Glutamatergic neuron (in vitro differentiated cells): ENCODE data around the gene SIRPA. TPM values are rescaled to one million over a fixed set of nuclear protein-coding genes. Genes with fewer than 3 reads are reported as not detected.
A peak's percentile ranks its signal among the peaks of the same experiment; 100 is the strongest.

Source experiments
- DNase-seq: peaks from one replicate; pipeline ENCODE4 v3.0.0; 2022
- H3K27ac Mint-ChIP-seq: one replicate; pipeline ENCODE4 v1.8.0; 2020; ENCODE audit warnings: mild to moderate bottlenecking, mixed read lengths, inconsistent platforms; ENCODE audit not compliant: unreplicated experiment
- H3K27me3 Mint-ChIP-seq: one replicate; pipeline ENCODE4 v1.8.0; 2020; ENCODE audit warnings: mild to moderate bottlenecking, moderate library complexity, mixed read lengths, inconsistent platforms; ENCODE audit not compliant: unreplicated experiment
- H3K36me3 Mint-ChIP-seq: one replicate; pipeline ENCODE4 v1.8.0; 2020; ENCODE audit warnings: mild to moderate bottlenecking, mixed read lengths, inconsistent platforms; ENCODE audit not compliant: unreplicated experiment
- H3K4me1 Mint-ChIP-seq: one replicate; pipeline ENCODE4 v1.8.0; 2020; ENCODE audit warnings: mild to moderate bottlenecking, low read depth, mixed read lengths, inconsistent platforms; ENCODE audit not compliant: unreplicated experiment
- H3K4me3 Mint-ChIP-seq: one replicate; pipeline ENCODE4 v1.8.0; 2020; ENCODE audit warnings: mild to moderate bottlenecking, mixed read lengths, inconsistent platforms; ENCODE audit not compliant: unreplicated experiment
- H3K9me3 Mint-ChIP-seq: one replicate; pipeline ENCODE4 v1.8.0; 2020; ENCODE audit warnings: mild to moderate bottlenecking, moderate library complexity, mixed read lengths, inconsistent platforms; ENCODE audit not compliant: unreplicated experiment
- CTCF ChIP-seq: fragments of 200-600 bp; sonication (generic); IDR thresholded peaks from one replicate; pipeline ENCODE4 v1.5.0; 2021; ENCODE audit not compliant: partially characterized antibody, unreplicated experiment
- total RNA-seq: library from RNA; stranded (reverse); fragmentation: NEBNext Ultra II Directional; extraction: Animal tissue kit (Norgen Biotek cat#: 25700); gene quantifications from one replicate; pipeline ENCODE4 v1.2.1, GENCODE V29; 2021; ENCODE audit not compliant: unreplicated experiment

Gene SIRPA
- total RNA-seq, 1 donor from 2014 or later, result 0.34 TPM

- Mint-ChIP-seq H3K27me3 (peaks cover 13% of the 10 kb centered on the region), H3K36me3 (no peaks in the 10 kb centered on the region), H3K4me3 (peak overlapping the region; percentile 83), H3K27ac (no peak overlapping the region), H3K9me3 (peaks cover 1% of the 10 kb centered on the region), H3K4me1 (peaks cover 18% of the 10 kb centered on the region)
- TF ChIP-seq CTCF, result no peak
- DNase-seq, result peak; percentile 52
These were observed 51.7 kb downstream of the SIRPA start for GRCh38 chr20:1946762-1947534.

GRCh38 chr20:1947535-1947846, 52.3 kb downstream of the SIRPA start:
- DNase-seq, result no peak
- peaks cover 13% of the 10 kb centered on the region for H3K27me3 Mint-ChIP-seq
- peaks cover 1% of the 10 kb centered on the region for H3K9me3 Mint-ChIP-seq
- no peaks in the 10 kb centered on the region for H3K36me3 Mint-ChIP-seq
- peak overlapping the region; percentile 25 for H3K27ac Mint-ChIP-seq
- TF ChIP-seq CTCF, result no peak
- peaks cover 18% of the 10 kb centered on the region for H3K4me1 Mint-ChIP-seq
- peak overlapping the region; percentile 57 for H3K4me3 Mint-ChIP-seq

- Mint-ChIP-seq H3K36me3 (no peaks in the 10 kb centered on the region), H3K27ac (no peak overlapping the region), H3K27me3 (peaks cover 10% of the 10 kb centered on the region), H3K4me1 (peaks cover 18% of the 10 kb centered on the region), H3K9me3 (peaks cover 1% of the 10 kb centered on the region), H3K4me3 (no peak overlapping the region)
- no peak for TF ChIP-seq CTCF
- no peak for DNase-seq
These were observed 54.3 kb downstream of the SIRPA start for GRCh38 chr20:1949347-1950100.

- peaks cover 1% of the 10 kb centered on the region for H3K9me3 Mint-ChIP-seq
- DNase-seq, result peak; percentile 31
- no peak overlapping the region for H3K27ac Mint-ChIP-seq
- peaks cover 18% of the 10 kb centered on the region for H3K4me1 Mint-ChIP-seq
- H3K27me3 Mint-ChIP-seq, result peaks cover 9% of the 10 kb centered on the region
- H3K4me3 Mint-ChIP-seq, result no peak overlapping the region
- H3K36me3 Mint-ChIP-seq, result no peaks in the 10 kb centered on the region
- TF ChIP-seq CTCF, result no peak
These were observed 55.6 kb downstream of the SIRPA start for GRCh38 chr20:1950836-1951235.
